Measurements from ENCODE around the gene SLC22A31. TPM values are rescaled to one million over a fixed set of nuclear protein-coding genes. Genes with fewer than 3 reads are reported as not detected.

The SLC22A31 gene
- total and polyA plus RNA-seq, 9 of the 15 experiments (the other 6 are each of a cell fraction or from before 2014, with no cell fraction given): 0.29 to 2.2 (median 0.47) TPM; not detected in 3

DNA sequence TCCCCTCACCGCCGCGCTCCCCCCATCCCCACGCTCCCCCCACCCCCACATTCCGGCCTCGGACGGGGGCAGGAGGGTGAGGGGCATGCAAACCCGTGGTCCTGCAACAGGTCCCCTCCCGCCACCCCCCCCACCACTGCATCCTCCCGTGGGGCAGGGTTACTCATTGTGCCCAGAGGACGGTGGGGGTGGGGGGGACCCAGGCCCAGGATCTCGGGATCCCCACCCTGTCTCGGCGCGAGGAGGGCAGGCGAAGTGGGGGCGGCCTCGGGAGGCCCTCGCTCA lies 8.5 kb downstream of the SLC22A31 start:
- H2AFZ ChIP-seq (ENCODE audit: low read depth, low read length): peak overlapping the region; percentile 82
- WGBS (ENCODE audit: insufficient coverage, low coverage, missing lambda C conversion rate): 6% methylated on average over 7 of the region's 19 CpGs
- peak overlapping the region; percentile 83 for H3K4me2 ChIP-seq (ENCODE audit: insufficient read depth, low read length)
- peaks cover 0 to 71% of the 10 kb centered on the region in 2 experiments; a peak in 4 of 5 replicates for H3K4me1 ChIP-seq (replicated peaks in 1 of 2; ENCODE audit: control insufficient read depth in 2 of 2, insufficient read depth in 2 of 2, low read length in 2 of 2)
- H3K27me3 ChIP-seq (ENCODE audit: control insufficient read depth in 2 of 2, insufficient read depth in 2 of 2, low read length in 2 of 2): peaks cover 0 to 14% of the 10 kb centered on the region in 2 experiments; a peak in 1 of 5 replicates
- no peaks in the 10 kb centered on the region for H3K79me2 ChIP-seq (ENCODE audit: control insufficient read depth, insufficient read depth, low read length)
- peak overlapping the region; percentile 59 to 96; a peak in 3 of 4 replicates for H3K9ac ChIP-seq (ENCODE audit: insufficient read depth in 1 of 2, low read depth in 2 of 2, low read length in 2 of 2)
- H3K36me3 ChIP-seq (ENCODE audit: control insufficient read depth, insufficient read depth, low read length): no peaks in the 10 kb centered on the region
- FAIRE-seq (no peak), DNase-seq (ENCODE audit: extremely low read depth in 1 of 4, low spot score in 3 of 4) (no peak), ATAC-seq (no peak)
- BruUV-seq (replicated peaks): no TSS peak
- CTCF ChIA-PET (ENCODE audit: low intra/inter-chr PET ratio): no interaction called here
- in situ Hi-C loops (cut with MboI): no loop called here
- H3K9me1 ChIP-seq (ENCODE audit: control insufficient read depth, insufficient read depth, low read length): peaks cover 3% of the 10 kb centered on the region
- POLR2A ChIA-PET: no interaction called here
- no peaks in the 10 kb centered on the region; the same call in 1 of the 2 replicates for H4K20me1 ChIP-seq (replicated peaks; ENCODE audit: control insufficient read depth, insufficient read depth, low read length)
- TF ChIP-seq NR4A1 (CRISPR knock-in tag; IDR thresholded peaks at IDR 0.05) (no peak), NR4A1 (tag; IDR thresholded peaks at IDR 0.05) (no peak), DACH1 (IDR thresholded peaks at IDR 0.05; ENCODE audit: partially characterized antibody) (no peak), LARP7 (IDR thresholded peaks at IDR 0.05) (no peak), NR2C2 (CRISPR knock-in tag; IDR thresholded peaks at IDR 0.05) (0 out of 2 replicates have a peak, but pooled peaks have one; percentile 28), NR2C2 (tag; IDR thresholded peaks at IDR 0.05) (no peak), ZNF140 (CRISPR knock-in tag; IDR thresholded peaks at IDR 0.05) (no peak), EGR1 (conservative IDR thresholded peaks at IDR 0.05) (no peak), CHD1 (IDR thresholded peaks at IDR 0.05; ENCODE audit: low read length) (no peak), SP2 (IDR thresholded peaks at IDR 0.05; ENCODE audit: extremely low read depth, low read depth, low read length, poor library complexity, severe bottlenecking) (no peak), PCBP1 (IDR thresholded peaks at IDR 0.05; ENCODE audit: low read depth, low read length, poor library complexity, severe bottlenecking) (peak; percentile 5), C11orf30 (IDR thresholded peaks at IDR 0.05; ENCODE audit: low read depth) (no peak)
- TF ChIP-seq, protein P1, sequence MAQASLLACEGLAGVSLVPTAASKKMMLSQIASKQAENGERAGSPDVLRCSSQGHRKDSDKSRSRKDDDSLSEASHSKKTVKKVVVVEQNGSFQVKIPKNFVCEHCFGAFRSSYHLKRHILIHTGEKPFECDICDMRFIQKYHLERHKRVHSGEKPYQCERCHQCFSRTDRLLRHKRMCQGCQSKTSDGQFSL (CRISPR knock-in tag; IDR thresholded peaks at IDR 0.05): no peak
- TF ChIP-seq, protein P1 (tag; IDR thresholded peaks at IDR 0.05): peak in 1 of 2 experiments; percentile 50; a peak in 2 of 4 replicates
- no peaks in the 10 kb centered on the region for H3K9me3 ChIP-seq (replicated peaks; ENCODE audit: control insufficient read depth, insufficient read depth, low read depth, low read length)
- peak overlapping the region; percentile 44 for H3K4me3 ChIP-seq
- peak overlapping the region; percentile 55; the same call in 1 of the 3 replicates for H3K27ac ChIP-seq (ENCODE audit: extremely low read depth, low read depth, low read length)
- intact Hi-C loops (cut with micrococcal nuclease): no loop called here
